Stomach (tissue), 4 donors: ENCODE results near the gene PLPP2.

Source experiments
- EP300 ChIP-seq: sonication (generic); formaldehyde crosslinking; IDR thresholded peaks from one replicate; pipeline ENCODE4 v1.6.1; 2017; ENCODE audit warnings: antibody characterized with exemption
- POLR2A ChIP-seq, 4 donors: fragments of 450-650 bp; IDR thresholded peaks; one replicate each; pipeline ENCODE4 v1.6.1; 2016; ENCODE audit warnings: antibody characterized with exemption in 4 of 4, control low read depth in 2 of 4, mild to moderate bottlenecking in 1 of 4, moderate library complexity in 1 of 4
- TF ChIP-seq, protein P1 (sequence below), 7 experiments: fragments of 450-650 bp in 4 of 7; fragments of 200-600 bp in 3 of 7; sonication (generic) in 3 of 7; IDR thresholded peaks; one replicate each; pipeline ENCODE4 v1.5.1; 2016 to 2019; ENCODE audit warnings: antibody characterized with exemption in 7 of 7, control low read depth in 2 of 7, mild to moderate bottlenecking in 1 of 7

GRCh38 chr19:338421-338820 lies 47.2 kb upstream of the PLPP2 start:
- TF ChIP-seq, protein P1, sequence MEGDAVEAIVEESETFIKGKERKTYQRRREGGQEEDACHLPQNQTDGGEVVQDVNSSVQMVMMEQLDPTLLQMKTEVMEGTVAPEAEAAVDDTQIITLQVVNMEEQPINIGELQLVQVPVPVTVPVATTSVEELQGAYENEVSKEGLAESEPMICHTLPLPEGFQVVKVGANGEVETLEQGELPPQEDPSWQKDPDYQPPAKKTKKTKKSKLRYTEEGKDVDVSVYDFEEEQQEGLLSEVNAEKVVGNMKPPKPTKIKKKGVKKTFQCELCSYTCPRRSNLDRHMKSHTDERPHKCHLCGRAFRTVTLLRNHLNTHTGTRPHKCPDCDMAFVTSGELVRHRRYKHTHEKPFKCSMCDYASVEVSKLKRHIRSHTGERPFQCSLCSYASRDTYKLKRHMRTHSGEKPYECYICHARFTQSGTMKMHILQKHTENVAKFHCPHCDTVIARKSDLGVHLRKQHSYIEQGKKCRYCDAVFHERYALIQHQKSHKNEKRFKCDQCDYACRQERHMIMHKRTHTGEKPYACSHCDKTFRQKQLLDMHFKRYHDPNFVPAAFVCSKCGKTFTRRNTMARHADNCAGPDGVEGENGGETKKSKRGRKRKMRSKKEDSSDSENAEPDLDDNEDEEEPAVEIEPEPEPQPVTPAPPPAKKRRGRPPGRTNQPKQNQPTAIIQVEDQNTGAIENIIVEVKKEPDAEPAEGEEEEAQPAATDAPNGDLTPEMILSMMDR (IDR thresholded peaks at IDR 0.05) = no peak
- no peak for TF ChIP-seq POLR2A (IDR thresholded peaks at IDR 0.05)
- no peak for TF ChIP-seq EP300
